SKM-1 treated with dmso at 0.1 percent for 144 hours (cell line): ENCODE measurements around the gene NR5A2.
A peak's percentile ranks its signal among the peaks of the same experiment; 100 is the strongest.

ENCODE experiments used
- DNase-seq: peaks from one replicate; lab custom pipeline; 2025; ENCODE audit not compliant: unreplicated experiment; lab: John Stamatoyannopoulos, UW

The NR5A2 gene

DNA sequence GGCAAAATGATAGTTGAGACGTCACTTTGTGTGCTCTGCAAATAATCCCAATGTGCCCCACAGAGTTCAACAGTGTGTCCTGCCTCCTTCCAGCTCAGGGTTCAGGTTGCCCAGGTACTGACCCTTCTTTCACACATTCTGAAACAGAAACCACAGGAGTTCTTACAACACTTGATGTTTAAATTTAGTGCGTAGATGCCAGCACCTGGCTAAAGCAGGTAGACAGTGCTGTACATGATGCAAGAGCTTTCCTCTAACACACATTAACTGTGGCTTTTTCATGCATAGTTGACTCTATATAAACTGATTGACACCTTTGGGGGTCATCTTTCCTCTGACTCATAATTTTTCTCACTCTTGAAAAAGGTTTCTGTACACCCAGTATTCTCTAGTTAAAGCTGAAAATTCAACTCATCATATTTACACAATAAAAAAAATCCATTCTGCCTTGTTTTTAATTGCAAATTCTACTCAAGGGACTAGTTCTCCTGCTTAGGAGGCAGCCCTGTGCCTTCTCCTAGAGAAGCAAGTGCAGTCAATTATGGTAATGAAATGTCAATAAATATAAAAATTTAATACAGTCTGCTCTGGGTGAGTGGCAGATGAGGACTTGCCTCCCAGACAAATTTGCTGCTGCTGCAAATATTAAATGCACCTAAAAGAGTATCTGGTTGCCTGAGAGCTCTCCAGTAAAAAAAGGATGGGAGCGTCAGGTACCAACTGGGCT is 91.4 kb downstream of the NR5A2 start:
- no peak for DNase-seq

DNA sequence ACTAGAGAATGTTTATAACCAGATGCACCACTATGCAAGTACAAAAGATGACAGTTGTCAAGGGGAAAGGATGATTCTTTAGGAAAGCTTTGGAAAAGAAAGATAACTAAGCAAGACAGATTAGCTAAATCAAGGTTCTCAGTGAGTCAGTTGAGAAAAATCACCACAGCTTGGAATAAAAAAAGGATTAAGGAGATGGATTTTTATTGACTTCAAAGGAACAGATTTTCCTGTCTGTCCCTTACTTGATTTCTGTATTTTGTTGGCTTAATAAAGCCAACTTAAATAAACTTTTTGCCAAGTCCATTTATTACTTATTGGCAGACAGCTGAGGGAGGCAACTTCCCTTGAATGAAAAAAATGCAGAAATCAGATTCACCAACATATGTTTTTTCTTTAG is 93.9 kb downstream of the NR5A2 start:
- no peak for DNase-seq

- no peak for DNase-seq
These were observed 96.8 kb downstream of the NR5A2 start for GRCh38 chr1:200124309-200124708.

DNA sequence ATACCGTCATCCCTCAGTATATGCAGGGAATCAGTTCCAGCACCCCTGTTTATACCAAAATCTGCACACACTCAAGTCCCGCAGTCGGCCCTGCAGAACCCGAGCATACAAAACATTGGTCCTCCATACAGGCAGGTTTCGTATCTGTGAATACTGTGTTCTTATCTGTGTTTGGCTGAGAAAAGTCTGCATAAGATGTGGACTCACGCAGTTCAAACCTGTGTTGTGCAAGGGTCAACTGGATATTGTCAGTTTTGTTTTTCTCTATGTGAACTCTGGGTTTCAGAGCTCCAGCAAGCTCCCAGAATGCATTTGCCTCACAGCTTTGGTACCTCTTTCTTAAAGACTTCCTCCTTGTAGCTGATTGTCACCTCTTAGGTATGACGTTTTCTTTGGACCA is 100.6 kb downstream of the NR5A2 start:
- DNase-seq = no peak

DNA sequence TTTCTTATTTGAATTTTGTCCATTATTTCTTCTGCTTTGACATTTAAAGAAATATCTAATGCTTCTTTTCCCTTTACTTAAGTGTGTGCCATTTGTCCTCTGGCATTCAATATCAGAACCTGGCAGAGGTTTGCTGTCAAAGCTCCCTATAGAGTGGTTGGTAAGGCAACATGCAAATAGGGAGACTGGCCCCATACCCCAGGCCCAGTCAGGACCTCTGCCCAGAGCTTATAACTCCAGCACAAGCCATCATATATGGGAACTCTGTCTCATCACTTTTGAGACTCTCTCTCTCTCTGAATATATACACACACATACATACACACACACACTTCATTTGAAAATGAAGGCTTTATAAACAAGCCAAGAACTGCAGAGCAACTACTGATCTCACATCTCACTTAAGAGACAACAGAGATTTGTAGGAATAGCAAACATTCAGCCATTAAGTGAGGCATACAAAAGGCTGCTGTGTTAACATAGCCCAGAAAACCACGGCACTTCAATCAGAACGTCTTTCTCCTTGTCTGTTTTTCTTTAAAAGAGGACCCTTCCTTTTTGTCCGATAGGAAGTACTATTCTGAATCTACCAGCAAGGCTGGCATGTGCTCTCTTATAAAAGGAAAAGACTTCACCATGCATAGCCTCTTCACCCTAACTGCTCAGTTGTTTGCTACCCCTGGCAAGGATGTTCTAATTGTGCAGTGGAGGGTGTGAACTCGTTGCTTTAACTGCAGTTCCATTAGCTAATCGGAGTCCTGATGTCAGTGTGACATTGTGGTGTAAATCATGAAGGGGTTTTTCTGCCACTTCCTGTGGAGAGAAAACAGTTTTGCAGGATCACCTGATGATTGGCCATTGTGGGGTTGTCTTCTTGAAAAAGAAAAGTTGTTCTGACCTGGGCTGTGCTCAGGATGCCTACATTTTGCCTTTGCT is 101.7 kb downstream of the NR5A2 start:
- DNase-seq = no peak

- peak; percentile 86 for DNase-seq
These were observed 103.0 kb downstream of the NR5A2 start for GRCh38 chr1:200130552-200130951.

DNA sequence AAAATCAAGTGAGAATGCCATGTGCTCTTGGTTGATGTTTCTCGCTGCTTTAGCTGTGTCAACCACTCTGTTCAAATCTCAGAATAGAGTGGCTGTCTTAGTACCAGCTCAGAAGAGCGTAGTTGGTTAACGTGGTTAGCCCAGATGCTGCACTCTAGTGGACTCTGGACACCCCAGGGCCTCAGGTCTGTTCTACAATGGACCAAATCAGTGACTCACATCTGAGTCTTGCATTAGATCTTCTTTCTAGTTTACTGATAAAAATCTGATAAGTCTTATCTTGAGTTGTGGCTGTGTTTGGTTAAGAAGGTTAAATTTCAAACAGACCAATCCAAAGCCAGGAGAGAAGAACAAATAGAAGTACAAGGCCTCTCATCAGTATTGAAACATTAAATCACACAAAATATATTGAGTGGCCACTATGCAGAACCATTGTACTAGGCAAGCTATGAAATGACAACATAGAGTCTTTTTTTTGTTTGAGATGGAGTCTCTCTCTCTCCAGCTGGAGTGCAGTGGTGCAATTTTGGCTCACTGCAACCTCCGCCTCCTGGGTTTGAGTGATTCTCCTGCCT is 104.1 kb downstream of the NR5A2 start:
- DNase-seq = no peak

- no peak for DNase-seq
These were observed 105.6 kb downstream of the NR5A2 start for GRCh38 chr1:200133123-200133522.

- no peak for DNase-seq
These were observed 106.6 kb downstream of the NR5A2 start for GRCh38 chr1:200134116-200134515.

- no peak for DNase-seq
These were observed 108.9 kb downstream of the NR5A2 start for GRCh38 chr1:200136384-200136783.

GRCh38 chr1:200139661-200140250 is 112.2 kb downstream of the NR5A2 start:
- DNase-seq = peak; percentile 81

GRCh38 chr1:200143347-200143746 is 115.8 kb downstream of the NR5A2 start:
- DNase-seq = no peak

DNA sequence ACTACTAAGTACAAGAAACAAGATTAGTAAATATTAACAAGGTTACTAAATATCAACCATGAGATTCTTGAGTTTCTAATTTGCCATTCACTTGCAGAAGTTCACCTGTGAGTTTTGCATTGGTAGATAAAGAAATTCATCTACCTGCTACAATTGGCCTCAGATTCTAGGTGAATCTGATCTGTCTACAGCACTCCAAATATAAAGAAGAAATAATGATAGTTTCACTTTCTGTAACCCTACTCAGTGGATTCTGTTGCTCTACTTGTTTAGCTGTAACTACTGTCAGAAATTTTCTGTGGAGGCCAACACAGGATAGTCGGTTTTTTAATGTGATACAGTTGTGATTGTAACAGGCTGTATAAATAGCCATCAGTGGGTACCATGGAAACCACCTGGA is 118.6 kb downstream of the NR5A2 start:
- no peak for DNase-seq

DNA sequence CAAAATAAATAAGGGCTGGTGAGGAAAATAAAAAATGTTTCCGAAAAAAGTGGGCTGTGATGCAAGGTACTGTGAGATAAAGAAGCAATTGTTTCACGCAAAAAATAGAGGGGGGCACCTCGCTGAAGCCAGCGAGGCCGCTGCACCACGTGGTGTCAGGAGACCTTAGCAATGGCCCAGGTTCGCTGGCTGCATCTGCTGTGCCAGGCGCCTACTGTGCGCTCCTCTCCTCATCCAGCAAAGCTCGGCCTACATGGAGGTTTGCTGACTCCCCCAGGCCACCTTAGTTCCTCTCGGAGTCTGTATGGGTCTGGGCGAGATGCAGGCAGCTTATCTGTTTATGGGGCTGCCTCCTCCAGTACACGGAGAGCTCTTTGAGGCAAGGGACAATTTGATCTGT is 119.6 kb downstream of the NR5A2 start:
- no peak for DNase-seq

DNA sequence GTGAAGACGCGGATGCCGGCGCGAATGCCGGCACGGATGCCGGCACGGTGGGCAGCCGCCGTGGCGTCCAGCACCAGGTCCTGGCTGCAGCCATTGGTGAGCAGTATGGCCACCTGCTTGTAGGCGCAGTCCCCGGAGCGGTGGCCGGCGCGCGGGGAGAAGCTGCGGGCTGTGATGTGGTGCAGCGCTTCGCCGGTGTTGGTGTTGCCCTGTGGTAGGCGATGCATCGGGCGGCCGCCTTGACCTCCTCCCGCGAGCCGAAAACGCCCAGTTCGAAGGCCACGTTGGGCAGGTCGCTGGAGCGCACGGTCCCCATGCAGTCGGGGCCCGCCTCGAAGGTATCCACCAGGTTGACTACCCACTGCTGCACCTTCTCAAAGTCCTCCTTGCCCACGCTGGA is 120.2 kb downstream of the NR5A2 start:
- no peak for DNase-seq

- DNase-seq = no peak
These were observed 122.5 kb downstream of the NR5A2 start for GRCh38 chr1:200150006-200150405.

DNA sequence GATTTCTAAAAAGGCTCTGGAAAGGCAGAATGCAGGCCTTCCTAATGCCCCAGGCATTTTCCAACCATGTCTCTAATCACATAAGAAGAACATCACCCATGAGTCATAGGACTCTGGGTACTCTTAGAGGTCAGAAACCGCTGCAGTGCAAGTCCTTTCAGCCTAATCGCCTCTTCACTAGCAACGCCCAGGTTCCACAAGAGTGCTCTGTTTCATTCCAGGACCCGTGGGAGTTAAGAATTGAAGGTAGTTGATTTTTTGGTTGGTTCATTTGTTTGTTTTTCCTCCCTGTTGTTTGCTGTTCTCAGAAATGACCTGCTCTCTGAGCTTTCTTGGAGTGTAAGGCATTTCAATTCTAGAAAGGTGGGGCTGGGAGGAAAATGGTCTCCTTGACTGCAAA is 123.2 kb downstream of the NR5A2 start:
- no peak for DNase-seq

DNA sequence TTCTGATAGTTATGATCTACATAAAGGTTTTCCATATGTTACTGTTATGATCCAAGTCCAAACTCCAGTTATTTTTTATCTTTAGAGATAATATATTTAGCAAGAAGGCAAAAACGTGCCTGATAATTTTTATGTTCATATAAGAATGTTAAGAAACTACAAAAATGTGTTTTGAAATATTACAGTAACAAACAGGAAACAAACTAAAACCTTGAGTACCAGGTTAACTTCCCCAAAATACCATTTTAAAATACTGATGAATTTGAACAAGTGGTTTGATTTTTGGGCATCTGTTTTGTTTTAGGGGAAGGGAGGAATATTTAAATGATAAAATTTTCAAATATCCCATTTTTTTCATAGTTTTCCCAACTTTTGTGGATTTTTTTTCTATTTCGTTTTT is 124.8 kb downstream of the NR5A2 start:
- DNase-seq = no peak

DNA sequence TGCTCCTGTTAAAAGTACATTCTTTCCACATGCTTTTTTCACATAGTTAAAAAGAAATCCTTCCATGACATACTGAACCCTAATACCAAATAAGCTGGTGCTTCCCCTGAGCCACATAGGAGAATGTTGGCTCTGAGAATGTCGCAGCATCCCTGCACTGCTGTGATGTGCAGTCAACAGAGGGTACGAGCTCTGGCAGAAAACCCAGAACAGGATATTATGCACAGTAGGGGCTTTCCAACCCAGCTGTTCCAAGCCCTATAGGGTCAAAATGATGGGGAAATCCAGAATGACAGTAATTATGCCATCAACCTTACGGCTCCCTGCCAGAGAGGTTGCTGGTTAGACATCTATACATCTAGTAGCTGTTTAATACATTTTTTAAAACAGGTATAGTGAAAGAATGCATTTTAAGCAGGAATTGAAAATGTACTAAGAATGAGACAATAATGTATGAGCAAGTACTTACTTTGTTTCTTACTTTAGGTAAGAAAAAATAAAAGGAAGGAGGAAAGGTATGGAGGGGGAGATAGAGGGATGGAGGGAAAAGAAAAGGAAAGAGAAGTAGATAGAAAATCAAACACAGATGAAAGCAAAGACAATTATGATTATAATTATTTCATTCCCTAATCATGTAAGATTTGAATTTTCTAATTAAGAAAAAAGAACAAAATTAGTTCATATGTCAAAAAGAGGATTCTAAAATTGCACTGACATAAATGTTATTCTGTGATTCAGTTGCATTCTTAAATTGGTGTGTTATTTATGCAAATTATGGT is 126.0 kb downstream of the NR5A2 start:
- DNase-seq = no peak

DNA sequence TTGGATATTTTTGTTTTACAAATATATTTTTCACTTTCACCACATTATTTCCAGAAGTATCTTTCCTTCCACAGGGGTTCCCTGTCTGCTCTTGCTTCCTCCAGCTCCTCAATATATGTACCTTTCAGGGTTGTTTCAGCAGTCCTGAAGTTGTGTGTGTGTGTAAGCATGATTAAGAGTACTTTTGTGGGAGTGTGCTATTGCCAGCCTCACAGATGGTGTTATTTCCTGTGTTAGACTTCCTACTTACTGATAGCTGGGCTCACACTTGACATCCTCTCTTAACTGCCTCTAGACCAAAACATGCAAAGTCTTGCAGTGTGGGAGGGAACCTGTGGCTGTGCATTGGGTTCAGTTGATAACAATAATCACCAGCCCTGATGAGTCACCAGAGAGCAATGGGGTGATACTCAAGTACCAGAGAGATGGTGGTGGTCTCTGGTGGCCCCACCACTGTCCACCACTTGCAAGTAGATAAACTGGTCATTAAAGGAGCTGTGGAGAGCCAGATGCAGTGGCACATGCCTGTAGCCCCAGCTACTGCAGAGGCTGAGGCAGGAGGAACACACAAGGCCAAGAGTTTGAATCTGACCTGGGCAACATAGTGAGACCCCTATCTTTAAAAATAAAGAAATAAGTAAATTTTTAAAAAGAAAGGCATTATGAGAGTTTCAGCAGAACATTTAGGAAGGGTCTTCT is 126.7 kb downstream of the NR5A2 start:
- DNase-seq = peak; percentile 94
